ENCODE measurements around the gene NLRC3.

The NLRC3 gene

GRCh38 chr16:3541527-3542155 lies 35.6 kb downstream of the NLRC3 start:
- TF ChIP-seq ZNF384 (IDR thresholded peaks at IDR 0.05) (no peak), PKNOX1 (IDR thresholded peaks at IDR 0.05) (no peak), ELF4 (IDR thresholded peaks at IDR 0.05) (no peak), NFRKB (IDR thresholded peaks at IDR 0.05) (no peak), FOXM1 (IDR thresholded peaks at IDR 0.05; ENCODE audit: borderline replicate concordance) (no peak), FOXK2 (IDR thresholded peaks at IDR 0.05) (no peak), TARDBP (IDR thresholded peaks at IDR 0.05) (no peak), ARNT (IDR thresholded peaks at IDR 0.05) (no peak), BHLHE40 (IDR thresholded peaks at IDR 0.05; ENCODE audit: borderline replicate concordance) (no peak), CTBP1 (IDR thresholded peaks at IDR 0.05; ENCODE audit: borderline replicate concordance) (no peak), SP1 (IDR thresholded peaks at IDR 0.05) (no peak), SUZ12 (IDR thresholded peaks at IDR 0.05) (no peak)
- CTCF ChIA-PET = interaction anchor here (0.6 kb wide), 1 partner anchor 14 kb away, joined by 4 read pairs; no protein-coding TSS in a partner anchor
- POLR2A ChIA-PET = no interaction called here
- no peak for DNase-seq (ENCODE audit: extremely low spot score)

- TF ChIP-seq TARDBP (IDR thresholded peaks at IDR 0.05) (no peak), CTBP1 (IDR thresholded peaks at IDR 0.05; ENCODE audit: borderline replicate concordance) (no peak), LEF1 (IDR thresholded peaks at IDR 0.05; ENCODE audit: borderline replicate concordance) (no peak), FOXM1 (IDR thresholded peaks at IDR 0.05; ENCODE audit: borderline replicate concordance) (no peak), ELF4 (IDR thresholded peaks at IDR 0.05) (no peak)
- ChIA-PET POLR2A (no interaction called here), CTCF (no interaction called here)
- DNase-seq (ENCODE audit: extremely low spot score) = no peak
These were observed 39.0 kb downstream of the NLRC3 start for GRCh38 chr16:3538222-3538621.

GRCh38 chr16:3536851-3537250 lies 40.4 kb downstream of the NLRC3 start:
- ChIA-PET POLR2A (no interaction called here), CTCF (interaction anchor here (0.7 kb wide), 1 partner anchor 283 kb away, joined by 4 read pairs; no protein-coding TSS in a partner anchor)
- TF ChIP-seq BHLHE40 (IDR thresholded peaks at IDR 0.05; ENCODE audit: borderline replicate concordance) = no peak
- DNase-seq (ENCODE audit: extremely low spot score) = no peak

- ChIA-PET POLR2A (no interaction called here), CTCF (no interaction called here)
- DNase-seq (ENCODE audit: extremely low spot score) = no peak
- TF ChIP-seq TARDBP (IDR thresholded peaks at IDR 0.05) = no peak
- TF ChIP-seq ELF4 (IDR thresholded peaks at IDR 0.05) = no peak
- TF ChIP-seq ZNF384 (IDR thresholded peaks at IDR 0.05) = no peak
- TF ChIP-seq SUZ12 (IDR thresholded peaks at IDR 0.05) = no peak
- no peak for TF ChIP-seq BHLHE40 (IDR thresholded peaks at IDR 0.05; ENCODE audit: borderline replicate concordance)
These were observed 40.9 kb downstream of the NLRC3 start for GRCh38 chr16:3536271-3536731.

GRCh38 chr16:3534126-3534525 lies 43.1 kb downstream of the NLRC3 start:
- TF ChIP-seq PKNOX1 (IDR thresholded peaks at IDR 0.05) (no peak), SP1 (IDR thresholded peaks at IDR 0.05) (no peak), ELF4 (IDR thresholded peaks at IDR 0.05) (no peak), LEF1 (IDR thresholded peaks at IDR 0.05; ENCODE audit: borderline replicate concordance) (no peak)
- DNase-seq (ENCODE audit: extremely low spot score) = no peak
- POLR2A ChIA-PET = no interaction called here
- CTCF ChIA-PET = no interaction called here

GRCh38 chr16:3532741-3533140 lies 44.5 kb downstream of the NLRC3 start:
- TF ChIP-seq NFRKB (IDR thresholded peaks at IDR 0.05) (no peak), LEF1 (IDR thresholded peaks at IDR 0.05; ENCODE audit: borderline replicate concordance) (no peak), CTBP1 (IDR thresholded peaks at IDR 0.05; ENCODE audit: borderline replicate concordance) (no peak), ELF4 (IDR thresholded peaks at IDR 0.05) (no peak), FOXA1 (IDR thresholded peaks at IDR 0.05) (no peak), BHLHE40 (IDR thresholded peaks at IDR 0.05; ENCODE audit: borderline replicate concordance) (no peak), HDGF (IDR thresholded peaks at IDR 0.05; ENCODE audit: borderline replicate concordance) (no peak), PKNOX1 (IDR thresholded peaks at IDR 0.05) (no peak), TARDBP (IDR thresholded peaks at IDR 0.05) (no peak)
- DNase-seq (ENCODE audit: extremely low spot score) = no peak
- CTCF ChIA-PET = no interaction called here
- POLR2A ChIA-PET = no interaction called here

- DNase-seq (ENCODE audit: extremely low spot score) = no peak
- CTCF ChIA-PET = no interaction called here
- POLR2A ChIA-PET = no interaction called here
- TF ChIP-seq FOXK2 (IDR thresholded peaks at IDR 0.05) (no peak), SUZ12 (IDR thresholded peaks at IDR 0.05) (no peak), LEF1 (IDR thresholded peaks at IDR 0.05; ENCODE audit: borderline replicate concordance) (no peak), FOXA1 (IDR thresholded peaks at IDR 0.05) (no peak), SP1 (IDR thresholded peaks at IDR 0.05) (no peak), ELF4 (IDR thresholded peaks at IDR 0.05) (no peak), BHLHE40 (IDR thresholded peaks at IDR 0.05; ENCODE audit: borderline replicate concordance) (no peak), ARNT (IDR thresholded peaks at IDR 0.05) (no peak), NFRKB (IDR thresholded peaks at IDR 0.05) (no peak), ZNF384 (IDR thresholded peaks at IDR 0.05) (no peak), PKNOX1 (IDR thresholded peaks at IDR 0.05) (no peak), TARDBP (IDR thresholded peaks at IDR 0.05) (no peak)
These were observed 46.8 kb downstream of the NLRC3 start for GRCh38 chr16:3530371-3530914.

All from HEK293T (cell line).